Activated CD4-positive, alpha-beta T cell treated with anti-CD3 and anti-CD28 coated beads for 36 hours (primary cell): Measurements from ENCODE around the gene TP73. TPM values are rescaled to one million over a fixed set of nuclear protein-coding genes. Genes with fewer than 3 reads are reported as not detected.

Experiments
- ATAC-seq: fragments of 200-7000 bp; cut with Tn5 transposase; one replicate; pipeline ENCODE4 v1.10.0; 2021; ENCODE audit warnings: mild to moderate bottlenecking, moderate library complexity
- CTCF ChIA-PET: fragments of 350-600 bp; sonication (Branson Sonifier 250); formaldehyde crosslinking; loops from one replicate; lab custom pipeline; 2021; ENCODE audit warnings: antibody characterized with exemption; lab: Charles Lee
- POLR2A ChIA-PET: fragments of 350-600 bp; sonication (Branson Sonifier 250); formaldehyde crosslinking; loops from one replicate; lab custom pipeline; 2021; ENCODE audit warnings: antibody characterized with exemption, inconsistent platforms; lab: Charles Lee
- DNase-seq: peaks from one replicate; pipeline ENCODE4 v3.0.0-alpha.2; 2020
- H3K27ac Mint-ChIP-seq: one replicate; pipeline ENCODE4 v1.8.0; 2021; ENCODE audit warnings: mixed read lengths
- H3K27me3 Mint-ChIP-seq: one replicate; pipeline ENCODE4 v1.8.0; 2021; ENCODE audit warnings: mixed read lengths
- H3K36me3 Mint-ChIP-seq: one replicate; pipeline ENCODE4 v1.8.0; 2021; ENCODE audit warnings: low read depth, mixed read lengths
- H3K4me1 Mint-ChIP-seq: one replicate; pipeline ENCODE4 v1.8.0; 2021; ENCODE audit warnings: mixed read lengths
- H3K4me3 Mint-ChIP-seq: one replicate; pipeline ENCODE4 v1.8.0; 2021; ENCODE audit warnings: mild to moderate bottlenecking, moderate library complexity, mixed read lengths
- H3K9me3 Mint-ChIP-seq: one replicate; pipeline ENCODE4 v1.8.0; 2021; ENCODE audit warnings: low read depth, mixed read lengths
- intact Hi-C, 2 experiments: fragments of 100-400 bp; cut with DNase I in 1 of 2; cut with micrococcal nuclease in 1 of 2; formaldehyde crosslinking; loops; one replicate each; pipeline versions ENCODE4 v1.14.2 to v1.15.1; 2022 to 2024; cut with DNase I, micrococcal nuclease
- total RNA-seq, 2 experiments: library from RNA; stranded (reverse); gene quantifications; one replicate each; pipeline ENCODE4 v1.2.3, GENCODE V29; 2021

TP73 gene
- total RNA-seq, 2 experiments from 2014 or later: 0.32 to 0.40 TPM

GRCh38 chr1:3658231-3658615, 5.9 kb downstream of the TP73 start:
- no peak overlapping the region for H3K27ac Mint-ChIP-seq
- DNase-seq (no peak), ATAC-seq (no peak)
- H3K9me3 Mint-ChIP-seq: no peaks in the 10 kb centered on the region
- H3K4me1 Mint-ChIP-seq: peaks cover 2% of the 10 kb centered on the region
- H3K36me3 Mint-ChIP-seq: no peaks in the 10 kb centered on the region
- H3K4me3 Mint-ChIP-seq: no peak overlapping the region
- intact Hi-C loops: no loop called here
- POLR2A ChIA-PET: no interaction called here
- CTCF ChIA-PET: no interaction called here
- H3K27me3 Mint-ChIP-seq: peaks cover 41% of the 10 kb centered on the region

GRCh38 chr1:3659093-3659492, 6.8 kb downstream of the TP73 start:
- Mint-ChIP-seq H3K9me3 (no peaks in the 10 kb centered on the region), H3K4me1 (peaks cover 2% of the 10 kb centered on the region), H3K27me3 (peaks cover 34% of the 10 kb centered on the region), H3K36me3 (no peaks in the 10 kb centered on the region), H3K27ac (no peak overlapping the region), H3K4me3 (no peak overlapping the region)
- intact Hi-C loops: no loop called here
- POLR2A ChIA-PET: no interaction called here
- DNase-seq: no peak
- no peak for ATAC-seq
- CTCF ChIA-PET: interaction anchor here (0.6 kb wide), 1 partner anchor 19 kb away, joined by 3 read pairs; no protein-coding TSS in a partner anchor

- Mint-ChIP-seq H3K9me3 (no peaks in the 10 kb centered on the region), H3K27ac (no peak overlapping the region), H3K27me3 (peaks cover 23% of the 10 kb centered on the region), H3K36me3 (no peaks in the 10 kb centered on the region), H3K4me1 (peaks cover 2% of the 10 kb centered on the region), H3K4me3 (no peak overlapping the region)
- CTCF ChIA-PET: no interaction called here
- POLR2A ChIA-PET: no interaction called here
- no peak for DNase-seq
- ATAC-seq: peak; percentile 25
- intact Hi-C loops: no loop called here
Observed at GRCh38 chr1:3660704-3661103, 8.4 kb downstream of the TP73 start.

- no peak for ATAC-seq
- POLR2A ChIA-PET: no interaction called here
- Mint-ChIP-seq H3K27me3 (peaks cover 18% of the 10 kb centered on the region), H3K4me1 (peaks cover 2% of the 10 kb centered on the region), H3K4me3 (no peak overlapping the region), H3K36me3 (no peaks in the 10 kb centered on the region), H3K27ac (no peak overlapping the region), H3K9me3 (no peaks in the 10 kb centered on the region)
- DNase-seq: no peak
- intact Hi-C loops: no loop called here
- CTCF ChIA-PET: no interaction called here
Observed at GRCh38 chr1:3661631-3662030, 9.3 kb downstream of the TP73 start.

- Mint-ChIP-seq H3K36me3 (no peaks in the 10 kb centered on the region), H3K4me3 (no peak overlapping the region), H3K27me3 (peaks cover 15% of the 10 kb centered on the region), H3K9me3 (no peaks in the 10 kb centered on the region), H3K27ac (no peak overlapping the region), H3K4me1 (peaks cover 2% of the 10 kb centered on the region)
- ATAC-seq (no peak), DNase-seq (no peak)
- ChIA-PET POLR2A (no interaction called here), CTCF (no interaction called here)
- intact Hi-C loops: no loop called here
Observed at GRCh38 chr1:3662080-3662671, 9.9 kb downstream of the TP73 start.

GRCh38 chr1:3663999-3664699, 11.8 kb downstream of the TP73 start:
- CTCF ChIA-PET: no interaction called here
- POLR2A ChIA-PET: no interaction called here
- intact Hi-C loops: no loop called here
- Mint-ChIP-seq H3K27me3 (peaks cover 5% of the 10 kb centered on the region), H3K4me1 (peaks cover 2% of the 10 kb centered on the region), H3K27ac (no peak overlapping the region), H3K9me3 (no peaks in the 10 kb centered on the region), H3K36me3 (no peaks in the 10 kb centered on the region), H3K4me3 (no peak overlapping the region)
- DNase-seq (no peak), ATAC-seq (no peak)

- ChIA-PET POLR2A (no interaction called here), CTCF (no interaction called here)
- H3K27ac Mint-ChIP-seq: no peak overlapping the region
- no peak for ATAC-seq
- no peaks in the 10 kb centered on the region for H3K9me3 Mint-ChIP-seq
- DNase-seq: no peak
- H3K36me3 Mint-ChIP-seq: no peaks in the 10 kb centered on the region
- no peak overlapping the region for H3K4me3 Mint-ChIP-seq
- intact Hi-C loops: no loop called here
- peaks cover 4% of the 10 kb centered on the region for H3K27me3 Mint-ChIP-seq
- H3K4me1 Mint-ChIP-seq: peaks cover 2% of the 10 kb centered on the region
Observed at GRCh38 chr1:3664700-3665375, 12.5 kb downstream of the TP73 start.

- intact Hi-C loops: no loop called here
- H3K4me3 Mint-ChIP-seq: no peak overlapping the region
- POLR2A ChIA-PET: no interaction called here
- ATAC-seq (no peak), DNase-seq (no peak)
- no peaks in the 10 kb centered on the region for H3K9me3 Mint-ChIP-seq
- no peaks in the 10 kb centered on the region for H3K36me3 Mint-ChIP-seq
- peaks cover 1% of the 10 kb centered on the region for H3K27me3 Mint-ChIP-seq
- no peak overlapping the region for H3K27ac Mint-ChIP-seq
- H3K4me1 Mint-ChIP-seq: no peaks in the 10 kb centered on the region
- CTCF ChIA-PET: no interaction called here
Observed at GRCh38 chr1:3668148-3668547, 15.8 kb downstream of the TP73 start.

- Mint-ChIP-seq H3K4me1 (peaks cover 2% of the 10 kb centered on the region), H3K4me3 (no peak overlapping the region), H3K27me3 (no peaks in the 10 kb centered on the region), H3K9me3 (no peaks in the 10 kb centered on the region), H3K27ac (no peak overlapping the region), H3K36me3 (no peaks in the 10 kb centered on the region)
- no peak for DNase-seq
- no peak for ATAC-seq
- CTCF ChIA-PET: no interaction called here
- POLR2A ChIA-PET: no interaction called here
- intact Hi-C loops: no loop called here
Observed at GRCh38 chr1:3668585-3669300, 16.4 kb downstream of the TP73 start.

- POLR2A ChIA-PET: no interaction called here
- no peak for DNase-seq
- Mint-ChIP-seq H3K27me3 (no peaks in the 10 kb centered on the region), H3K27ac (no peak overlapping the region), H3K4me3 (no peak overlapping the region), H3K4me1 (peaks cover 2% of the 10 kb centered on the region), H3K9me3 (no peaks in the 10 kb centered on the region), H3K36me3 (no peaks in the 10 kb centered on the region)
- CTCF ChIA-PET: no interaction called here
- intact Hi-C loops: no loop called here
- no peak for ATAC-seq
Observed at GRCh38 chr1:3669421-3669821, 17.1 kb downstream of the TP73 start.

GRCh38 chr1:3669971-3670431, 17.7 kb downstream of the TP73 start:
- no peaks in the 10 kb centered on the region for H3K36me3 Mint-ChIP-seq
- POLR2A ChIA-PET: no interaction called here
- no peak overlapping the region for H3K27ac Mint-ChIP-seq
- no peak overlapping the region for H3K4me3 Mint-ChIP-seq
- ATAC-seq (no peak), DNase-seq (no peak)
- H3K27me3 Mint-ChIP-seq: no peaks in the 10 kb centered on the region
- CTCF ChIA-PET: no interaction called here
- H3K4me1 Mint-ChIP-seq: peaks cover 2% of the 10 kb centered on the region
- no peaks in the 10 kb centered on the region for H3K9me3 Mint-ChIP-seq
- intact Hi-C loops: no loop called here
